IMR-90 (cell line): ENCODE data around the gene SRSF5. TPM values are rescaled to one million over a fixed set of nuclear protein-coding genes. Genes with fewer than 3 reads are reported as not detected.

Experiments
- ATAC-seq: fragments of 200-7000 bp; cut with Tn5 transposase; 2 replicates; pipeline ENCODE4 v1.9.1; 2020; ENCODE audit warnings: low read depth, mild to moderate bottlenecking, moderate library complexity
- BruUV-seq: library from RNA; stranded (reverse); fragments of 400-500 nt; replicated peaks from 2 replicates; lab custom pipeline; 2021; lab: Mats Ljungman, UMichigan
- CTCF ChIA-PET: fragments of 300-600 bp; formaldehyde crosslinking; extraction: SDS; loops from one replicate; lab custom pipeline; 2021; ENCODE audit warnings: antibody characterized with exemption; lab: Yijun Ruan, JAX
- POLR2A ChIA-PET: fragments of 300-600 bp; sonication (Branson Sonifier 250); formaldehyde crosslinking; loops from one replicate; lab custom pipeline; 2022; ENCODE audit warnings: antibody characterized with exemption; ENCODE audit not compliant: unreplicated experiment; lab: Charles Lee
- DNase-seq: peaks from one replicate; pipeline ENCODE4 v3.0.0; 2013
- H2AFZ ChIP-seq: replicated peaks from 2 replicates; pipeline ENCODE3; 2013; ENCODE audit warnings: low read length, mild to moderate bottlenecking; ENCODE audit not compliant: poor library complexity
- H2AK5ac ChIP-seq: 2 replicates; pipeline ENCODE4 v1.6.1; 2013; ENCODE audit warnings: low read depth, low read length, inconsistent platforms
- H2AK9ac ChIP-seq: replicated peaks from 2 replicates; pipeline ENCODE3; 2013; ENCODE audit warnings: mild to moderate bottlenecking, low read depth, low read length, moderate library complexity; ENCODE audit not compliant: poor library complexity
- H2BK120ac ChIP-seq: 2 replicates; pipeline ENCODE4 v1.6.1; 2013; ENCODE audit warnings: low read depth, low read length, inconsistent platforms
- H2BK15ac ChIP-seq: 3 replicates; pipeline ENCODE4 v1.6.1; 2013; ENCODE audit warnings: low read depth, low read length, inconsistent platforms
- H2BK20ac ChIP-seq: 2 replicates; pipeline ENCODE4 v1.6.1; 2013; ENCODE audit warnings: low read depth, mild to moderate bottlenecking, inconsistent platforms, low read length, moderate library complexity
- H2BK5ac ChIP-seq: 2 replicates; pipeline ENCODE4 v1.6.1; 2013; ENCODE audit warnings: mild to moderate bottlenecking, low read depth, low read length, inconsistent platforms; ENCODE audit not compliant: poor library complexity, severe bottlenecking
- H3K14ac ChIP-seq: replicated peaks from 2 replicates; pipeline ENCODE4 v1.6.1; 2013; ENCODE audit warnings: low read depth, low read length, inconsistent platforms
- H3K18ac ChIP-seq: 2 replicates; pipeline ENCODE4 v1.6.1; 2013; ENCODE audit warnings: low read depth, low read length, control low read depth
- H3K23ac ChIP-seq: 2 replicates; pipeline ENCODE4 v1.6.1; 2013; ENCODE audit warnings: low read depth, low read length, inconsistent platforms
- H3K27ac ChIP-seq: 2 replicates; pipeline ENCODE4 v1.5.1; 2013; ENCODE audit warnings: mild to moderate bottlenecking, control low read depth, low read length; ENCODE audit not compliant: insufficient read depth
- H3K27me3 ChIP-seq: 2 replicates; pipeline ENCODE4 v1.6.1; 2013; ENCODE audit warnings: low read length; ENCODE audit not compliant: control insufficient read depth, insufficient read depth
- H3K36me3 ChIP-seq: 2 replicates; pipeline ENCODE4 v1.6.1; 2013; ENCODE audit warnings: low read length, mixed read lengths; ENCODE audit not compliant: control insufficient read depth, insufficient read depth
- H3K4ac ChIP-seq: 2 replicates; pipeline ENCODE4 v1.6.1; 2013; ENCODE audit warnings: low read depth, low read length, inconsistent platforms
- H3K4me1 ChIP-seq: 2 replicates; pipeline ENCODE4 v1.6.1; 2013; ENCODE audit warnings: low read length, mixed read lengths; ENCODE audit not compliant: control insufficient read depth, insufficient read depth
- H3K4me2 ChIP-seq: 2 replicates; pipeline ENCODE4 v1.6.1; 2013; ENCODE audit warnings: low read depth, mild to moderate bottlenecking, control low read depth, low read length, moderate library complexity
- H3K4me3 ChIP-seq: 2 replicates; pipeline ENCODE4 v1.5.1; 2013; ENCODE audit warnings: low read depth, mild to moderate bottlenecking, control low read depth, low read length, moderate library complexity; ENCODE audit not compliant: insufficient read depth
- H3K56ac ChIP-seq: 2 replicates; pipeline ENCODE4 v1.6.1; 2013; ENCODE audit warnings: low read length, inconsistent platforms; ENCODE audit not compliant: insufficient read depth; ENCODE audit errors: extremely low read depth
- H3K79me1 ChIP-seq, 2 experiments: 2 replicates each; pipeline ENCODE4 v1.6.1; 2013; ENCODE audit warnings: low read length in 2 of 2, inconsistent platforms in 1 of 2, low read depth in 1 of 2
- H3K9ac ChIP-seq: 2 replicates; pipeline ENCODE4 v1.6.1; 2013; ENCODE audit warnings: low read depth, low read length, control low read depth
- H3K9me1 ChIP-seq: 2 replicates; pipeline ENCODE4 v1.6.1; 2013; ENCODE audit warnings: low read length, inconsistent platforms; ENCODE audit not compliant: insufficient read depth
- H3K9me3 ChIP-seq: 2 replicates; pipeline ENCODE4 v1.6.1; 2013; ENCODE audit warnings: low read length; ENCODE audit not compliant: control insufficient read depth, insufficient read depth
- H4K20me1 ChIP-seq: 2 replicates; pipeline ENCODE4 v1.6.1; 2013; ENCODE audit warnings: low read length, inconsistent platforms; ENCODE audit not compliant: insufficient read depth
- H4K5ac ChIP-seq: 2 replicates; pipeline ENCODE4 v1.6.1; 2013; ENCODE audit warnings: mild to moderate bottlenecking, low read depth, low read length, control low read depth
- H4K8ac ChIP-seq, 2 experiments: 2 replicates each; pipeline ENCODE4 v1.6.1; 2013; ENCODE audit warnings: low read depth in 2 of 2, low read length in 2 of 2, control low read depth in 1 of 2, inconsistent platforms in 1 of 2
- H4K91ac ChIP-seq: 2 replicates; pipeline ENCODE4 v1.6.1; 2013; ENCODE audit warnings: low read depth, low read length, inconsistent platforms; ENCODE audit not compliant: insufficient read depth
- CEBPB ChIP-seq: IDR thresholded peaks from 2 replicates; pipeline ENCODE4 v1.6.1; 2012; ENCODE audit warnings: low read depth, low read length, improper control_type of control experiment
- CHD1 ChIP-seq: IDR thresholded peaks from 2 replicates; pipeline ENCODE4 v1.6.1; 2012; ENCODE audit warnings: low read depth, low read length, improper control_type of control experiment
- MAFK ChIP-seq: IDR thresholded peaks from 2 replicates; pipeline ENCODE4 v1.6.1; 2012; ENCODE audit warnings: low read depth, low read length, improper control_type of control experiment
- RCOR1 ChIP-seq: IDR thresholded peaks from 2 replicates; pipeline ENCODE4 v1.6.1; 2012; ENCODE audit warnings: mild to moderate bottlenecking, low read length, improper control_type of control experiment; ENCODE audit not compliant: insufficient replicate concordance
- WGBS, 2 experiments: methylation state at CpG; one replicate each; pipeline versions ENCODE4 v1.1.5 to v1.1.7; 2013; ENCODE audit warnings: missing lambda C conversion rate in 2 of 2; ENCODE audit not compliant: insufficient read length in 1 of 2; ENCODE audit errors: extremely low coverage in 2 of 2; 5-methylcytosine and 5-hydroxymethylcytosine counted together
- dilution Hi-C: fragments of 300-500 bp; cut with HindIII; formaldehyde crosslinking; loops from one replicate; pipeline ENCODE4 v1.14.3; 2018; ENCODE audit warnings: low sequenced_read_pairs; ENCODE audit not compliant: unreplicated experiment
- in situ Hi-C: fragments of 300-500 bp; cut with MboI; formaldehyde crosslinking; loops from 3 replicates; pipeline ENCODE4 v1.14.3; 2019; ENCODE audit warnings: low sequenced_read_pairs, inconsistent platforms, mixed read lengths
- intact Hi-C: fragments of 100-400 bp; cut with micrococcal nuclease; formaldehyde crosslinking; loops from 2 replicates; pipeline ENCODE4 v1.10.0; 2022
- polyA plus RNA-seq, 3 experiments: library from polyadenylated mRNA; depleted of rRNA; stranded (reverse); fragments of >200 nt; gene quantifications; 2 replicates each; pipeline ENCODE4 v1.2.3, GENCODE V29; 2012; ENCODE audit warnings: low replicate concordance in 1 of 3
- total RNA-seq: library from RNA; depleted of rRNA; stranded (reverse); fragments of >200 nt; gene quantifications from 2 replicates; pipeline ENCODE4 v1.2.3, GENCODE V29; 2012
- TF ChIP-seq, protein P1 (sequence below): conservative IDR thresholded peaks from 2 replicates; pipeline ENCODE4 v1.5.1; 2012; ENCODE audit warnings: mild to moderate bottlenecking, low read depth, low read length, improper control_type of control experiment
- TF ChIP-seq, protein P2 (sequence below): fragments of 150-350 bp; IDR thresholded peaks from 2 replicates; pipeline ENCODE4 v1.6.1; 2016; ENCODE audit warnings: low read depth, mild to moderate bottlenecking, low read length, moderate library complexity, borderline replicate concordance

Gene SRSF5
- total and polyA plus RNA-seq, 2 of the 4 experiments (the other 2 are of a cell fraction), result 29.4 to 229 TPM

DNA sequence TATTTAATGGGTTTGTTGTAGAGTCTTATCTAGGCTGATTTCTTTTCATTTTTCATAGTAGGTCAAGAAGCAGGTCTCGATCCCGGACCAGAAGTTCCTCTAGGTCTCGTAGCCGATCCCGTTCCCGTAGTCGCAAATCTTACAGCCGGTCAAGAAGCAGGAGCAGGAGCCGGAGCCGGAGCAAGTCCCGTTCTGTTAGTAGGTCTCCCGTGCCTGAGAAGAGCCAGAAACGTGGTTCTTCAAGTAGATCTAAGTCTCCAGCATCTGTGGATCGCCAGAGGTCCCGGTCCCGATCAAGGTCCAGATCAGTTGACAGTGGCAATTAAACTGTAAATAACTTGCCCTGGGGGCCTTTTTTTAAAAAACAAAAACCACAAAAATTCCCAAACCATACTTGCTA is 4.2 kb downstream of the SRSF5 start:
- Histone ChIP-seq H4K8ac (no peak overlapping the region), H3K4ac (no peak overlapping the region), H4K20me1 (peaks cover 56% of the 10 kb centered on the region), H2BK15ac (no peak overlapping the region), H3K27ac (no peak overlapping the region), H3K36me3 (peaks cover 55% of the 10 kb centered on the region), H3K4me2 (no peak overlapping the region), H2AK9ac (no peak overlapping the region), H3K79me1 (peaks cover 42 to 72% of the 10 kb centered on the region in 2 experiments), H2AK5ac (no peak overlapping the region), H3K4me1 (peaks cover 4% of the 10 kb centered on the region), H4K91ac (no peak overlapping the region), H3K4me3 (no peak overlapping the region), H3K9ac (no peak overlapping the region), H4K5ac (no peak overlapping the region), H2BK20ac (no peak overlapping the region), H3K27me3 (no peaks in the 10 kb centered on the region), H3K9me1 (peaks cover 13% of the 10 kb centered on the region), H2AFZ (no peak overlapping the region), H3K56ac (no peak overlapping the region), H2BK120ac (no peak overlapping the region), H3K23ac (no peak overlapping the region), H3K14ac (no peak overlapping the region), H3K9me3 (no peaks in the 10 kb centered on the region), H2BK5ac (no peak overlapping the region), H3K18ac (no peak overlapping the region)
- dilution Hi-C loops, result no loop called here
- no TSS peak for BruUV-seq
- ChIA-PET CTCF (no interaction called here), POLR2A (no interaction called here)
- WGBS, 2 experiments, result 87% methylated on average over 5 of the region's 16 CpGs; no CpG with 5 or more reads in 1 of the 2 experiments
- in situ Hi-C loops, result no loop called here
- TF ChIP-seq, protein P1, sequence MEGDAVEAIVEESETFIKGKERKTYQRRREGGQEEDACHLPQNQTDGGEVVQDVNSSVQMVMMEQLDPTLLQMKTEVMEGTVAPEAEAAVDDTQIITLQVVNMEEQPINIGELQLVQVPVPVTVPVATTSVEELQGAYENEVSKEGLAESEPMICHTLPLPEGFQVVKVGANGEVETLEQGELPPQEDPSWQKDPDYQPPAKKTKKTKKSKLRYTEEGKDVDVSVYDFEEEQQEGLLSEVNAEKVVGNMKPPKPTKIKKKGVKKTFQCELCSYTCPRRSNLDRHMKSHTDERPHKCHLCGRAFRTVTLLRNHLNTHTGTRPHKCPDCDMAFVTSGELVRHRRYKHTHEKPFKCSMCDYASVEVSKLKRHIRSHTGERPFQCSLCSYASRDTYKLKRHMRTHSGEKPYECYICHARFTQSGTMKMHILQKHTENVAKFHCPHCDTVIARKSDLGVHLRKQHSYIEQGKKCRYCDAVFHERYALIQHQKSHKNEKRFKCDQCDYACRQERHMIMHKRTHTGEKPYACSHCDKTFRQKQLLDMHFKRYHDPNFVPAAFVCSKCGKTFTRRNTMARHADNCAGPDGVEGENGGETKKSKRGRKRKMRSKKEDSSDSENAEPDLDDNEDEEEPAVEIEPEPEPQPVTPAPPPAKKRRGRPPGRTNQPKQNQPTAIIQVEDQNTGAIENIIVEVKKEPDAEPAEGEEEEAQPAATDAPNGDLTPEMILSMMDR, result no peak
- TF ChIP-seq CEBPB (no peak), CHD1 (no peak), RCOR1 (no peak), MAFK (no peak)
- TF ChIP-seq, protein P2, sequence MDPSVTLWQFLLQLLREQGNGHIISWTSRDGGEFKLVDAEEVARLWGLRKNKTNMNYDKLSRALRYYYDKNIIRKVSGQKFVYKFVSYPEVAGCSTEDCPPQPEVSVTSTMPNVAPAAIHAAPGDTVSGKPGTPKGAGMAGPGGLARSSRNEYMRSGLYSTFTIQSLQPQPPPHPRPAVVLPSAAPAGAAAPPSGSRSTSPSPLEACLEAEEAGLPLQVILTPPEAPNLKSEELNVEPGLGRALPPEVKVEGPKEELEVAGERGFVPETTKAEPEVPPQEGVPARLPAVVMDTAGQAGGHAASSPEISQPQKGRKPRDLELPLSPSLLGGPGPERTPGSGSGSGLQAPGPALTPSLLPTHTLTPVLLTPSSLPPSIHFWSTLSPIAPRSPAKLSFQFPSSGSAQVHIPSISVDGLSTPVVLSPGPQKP, result no peak
- ATAC-seq (no peak), DNase-seq (no peak)
- intact Hi-C loops, result no loop called here
